ENCODE measurements around the gene AZIN2.
"Not testable (repeated sequence)": the region's sequence is repeated elsewhere in the genome, so short reads cannot be mapped to it uniquely, and the experiment has no call there.

The AZIN2 gene

DNA sequence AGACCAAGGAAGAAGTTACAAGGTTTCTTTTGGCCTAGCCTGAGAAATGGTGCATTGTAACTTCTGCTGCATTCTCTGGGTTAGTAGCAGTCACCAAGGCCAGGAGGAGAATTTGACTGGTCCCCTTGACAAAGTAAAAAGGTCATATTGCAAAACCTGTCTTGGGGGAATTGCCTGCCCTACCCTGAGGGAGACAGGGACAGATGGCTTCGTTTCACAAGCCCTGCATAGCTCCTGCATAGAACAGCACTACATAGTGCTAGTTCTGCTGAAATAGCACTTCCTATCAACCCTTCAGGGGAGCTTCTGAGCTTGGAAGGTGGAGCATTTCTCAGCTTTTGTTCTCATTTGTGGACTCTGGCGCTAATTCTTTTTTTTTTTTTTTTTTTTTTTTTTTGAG, 23.9 kb upstream of the AZIN2 start:
- no peak overlapping the region for H3K4me3 ChIP-seq (ENCODE audit: control insufficient read depth, low read depth, low read length)
- TF ChIP-seq, protein P1, sequence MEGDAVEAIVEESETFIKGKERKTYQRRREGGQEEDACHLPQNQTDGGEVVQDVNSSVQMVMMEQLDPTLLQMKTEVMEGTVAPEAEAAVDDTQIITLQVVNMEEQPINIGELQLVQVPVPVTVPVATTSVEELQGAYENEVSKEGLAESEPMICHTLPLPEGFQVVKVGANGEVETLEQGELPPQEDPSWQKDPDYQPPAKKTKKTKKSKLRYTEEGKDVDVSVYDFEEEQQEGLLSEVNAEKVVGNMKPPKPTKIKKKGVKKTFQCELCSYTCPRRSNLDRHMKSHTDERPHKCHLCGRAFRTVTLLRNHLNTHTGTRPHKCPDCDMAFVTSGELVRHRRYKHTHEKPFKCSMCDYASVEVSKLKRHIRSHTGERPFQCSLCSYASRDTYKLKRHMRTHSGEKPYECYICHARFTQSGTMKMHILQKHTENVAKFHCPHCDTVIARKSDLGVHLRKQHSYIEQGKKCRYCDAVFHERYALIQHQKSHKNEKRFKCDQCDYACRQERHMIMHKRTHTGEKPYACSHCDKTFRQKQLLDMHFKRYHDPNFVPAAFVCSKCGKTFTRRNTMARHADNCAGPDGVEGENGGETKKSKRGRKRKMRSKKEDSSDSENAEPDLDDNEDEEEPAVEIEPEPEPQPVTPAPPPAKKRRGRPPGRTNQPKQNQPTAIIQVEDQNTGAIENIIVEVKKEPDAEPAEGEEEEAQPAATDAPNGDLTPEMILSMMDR (IDR thresholded peaks at IDR 0.05; ENCODE audit: control insufficient read depth, insufficient read depth, low read depth, low read length, missing control alignments): no peak
- no peak for DNase-seq (ENCODE audit: low read depth)

- DNase-seq (ENCODE audit: low read depth): peak; percentile 89
- TF ChIP-seq, protein P1 (IDR thresholded peaks at IDR 0.05; ENCODE audit: control insufficient read depth, insufficient read depth, low read depth, low read length, missing control alignments): no peak
Observed at GRCh38 chr1:33060579-33061083, 20.3 kb upstream of the AZIN2 start.

GRCh38 chr1:33061834-33062233, 19.1 kb upstream of the AZIN2 start:
- H3K4me3 ChIP-seq (ENCODE audit: control insufficient read depth, low read depth, low read length): no peak overlapping the region
- TF ChIP-seq, protein P1 (IDR thresholded peaks at IDR 0.05; ENCODE audit: control insufficient read depth, insufficient read depth, low read depth, low read length, missing control alignments): no peak
- DNase-seq (ENCODE audit: low read depth): no peak

More at GRCh38 chr1:33060579-33061083, 20.3 kb upstream of the AZIN2 start:
- H3K4me3 ChIP-seq (ENCODE audit: control insufficient read depth, low read depth, low read length): no peak overlapping the region

GRCh38 chr1:33064284-33064683, 16.7 kb upstream of the AZIN2 start:
- DNase-seq (ENCODE audit: low read depth); H3K4me3 ChIP-seq (ENCODE audit: control insufficient read depth, low read depth, low read length): not testable (repeated sequence)

DNA sequence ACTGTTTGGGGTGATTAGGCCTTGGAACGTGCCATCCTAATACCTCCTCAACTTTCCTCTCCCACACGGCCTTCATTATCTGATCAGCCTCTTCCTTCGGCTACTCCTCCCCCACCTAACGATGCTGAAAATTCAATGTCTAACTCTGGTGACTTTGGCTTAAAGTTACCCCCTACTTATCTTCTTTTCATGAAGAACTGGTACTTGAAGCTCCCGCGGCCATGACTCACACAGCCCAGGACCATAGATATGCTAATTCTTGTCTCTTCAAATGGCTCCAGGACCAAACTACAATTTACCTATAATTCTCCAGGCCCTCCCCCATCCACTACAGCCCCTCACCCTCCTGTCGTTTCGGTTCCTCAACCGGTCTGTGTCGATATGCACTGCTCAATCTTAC, 15.7 kb upstream of the AZIN2 start:
- no peak for DNase-seq (ENCODE audit: low read depth)
- H3K4me3 ChIP-seq (ENCODE audit: control insufficient read depth, low read depth, low read length): no peak overlapping the region
- TF ChIP-seq, protein P1 (IDR thresholded peaks at IDR 0.05; ENCODE audit: control insufficient read depth, insufficient read depth, low read depth, low read length, missing control alignments): no peak

DNA sequence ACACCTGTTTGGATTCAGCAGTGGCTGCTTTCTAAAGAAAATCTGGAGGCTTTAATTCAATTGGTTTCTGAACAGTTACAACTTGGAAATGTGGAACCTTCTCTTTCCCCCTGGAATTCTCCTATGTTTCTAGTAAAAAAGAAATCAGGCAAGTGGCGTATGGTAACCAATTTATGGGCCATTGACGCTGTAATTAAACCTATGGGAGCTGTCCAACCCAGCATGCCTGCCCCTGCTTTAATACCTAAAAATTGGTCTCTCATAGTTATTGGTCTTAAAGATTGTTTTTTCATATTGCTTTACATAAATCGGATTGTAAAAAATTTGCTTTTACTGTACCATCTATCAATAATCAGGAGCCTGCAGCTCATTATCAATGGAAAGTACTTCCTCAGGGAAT, 14.5 kb upstream of the AZIN2 start:
- not testable (repeated sequence) for DNase-seq (ENCODE audit: low read depth)

GRCh38 chr1:33068108-33068507, 12.8 kb upstream of the AZIN2 start:
- H3K4me3 ChIP-seq (ENCODE audit: control insufficient read depth, low read depth, low read length): not testable (repeated sequence)

More for the DNA sequence above, 14.5 kb upstream of the AZIN2 start:
- not testable (repeated sequence) for H3K4me3 ChIP-seq (ENCODE audit: control insufficient read depth, low read depth, low read length)

DNA sequence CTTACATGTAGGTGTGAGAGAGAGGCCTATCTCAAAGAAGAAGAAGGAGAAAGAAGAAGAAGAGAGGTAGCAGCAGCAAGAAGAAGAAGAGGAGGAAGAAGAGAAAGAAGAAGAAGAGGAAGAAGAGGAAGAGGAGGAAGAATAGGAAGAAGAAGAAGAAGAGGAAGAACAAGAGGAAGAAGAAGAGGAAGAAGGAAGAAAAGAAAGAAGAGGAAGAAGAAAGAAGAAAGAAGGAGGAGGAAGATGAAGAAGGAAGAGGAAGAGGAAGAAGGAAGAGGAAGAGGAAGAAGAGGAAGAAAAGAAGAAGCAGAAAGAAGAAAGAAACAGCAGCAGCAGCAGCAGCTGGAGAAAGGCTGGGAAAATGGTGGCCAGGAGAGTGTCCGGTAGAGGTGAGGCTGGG, 10.3 kb upstream of the AZIN2 start:
- DNase-seq (ENCODE audit: low read depth): no peak
- TF ChIP-seq, protein P1 (IDR thresholded peaks at IDR 0.05; ENCODE audit: control insufficient read depth, insufficient read depth, low read depth, low read length, missing control alignments): no peak
- H3K4me3 ChIP-seq (ENCODE audit: control insufficient read depth, low read depth, low read length): no peak overlapping the region

More at GRCh38 chr1:33068108-33068507, 12.8 kb upstream of the AZIN2 start:
- DNase-seq (ENCODE audit: low read depth): not testable (repeated sequence)
